Measurements from ENCODE around the gene SPATA13. TPM values are rescaled to one million over a fixed set of nuclear protein-coding genes. Genes with fewer than 3 reads are reported as not detected.
A peak's percentile ranks its signal among the peaks of the same experiment; 100 is the strongest.

The SPATA13 gene
- total RNA-seq, 1 donor from 2014 or later = 8.4 TPM

- TF ChIP-seq CTCF (IDR thresholded peaks at IDR 0.05; ENCODE audit: borderline replicate concordance) = no peak
- H3K9me3 ChIP-seq (replicated peaks) = no peaks in the 10 kb centered on the region
- H3K36me3 ChIP-seq = no peaks in the 10 kb centered on the region
- intact Hi-C loops (cut with micrococcal nuclease) = no loop called here
- H3K4me3 ChIP-seq = no peak overlapping the region
- H3K27ac ChIP-seq (replicated peaks) = no peak overlapping the region
- H3K27me3 ChIP-seq (ENCODE audit: low read depth) = no peaks in the 10 kb centered on the region
- no peak for DNase-seq
- peaks cover 24% of the 10 kb centered on the region for H3K4me1 ChIP-seq
Measured at GRCh38 chr13:24226762-24227161, 66.2 kb downstream of the SPATA13 start.

GRCh38 chr13:24228852-24229458 is 68.4 kb downstream of the SPATA13 start:
- intact Hi-C loops (cut with micrococcal nuclease) = no loop called here
- H3K27me3 ChIP-seq (ENCODE audit: low read depth) = no peaks in the 10 kb centered on the region
- no peak overlapping the region for H3K4me3 ChIP-seq
- no peak overlapping the region for H3K27ac ChIP-seq (replicated peaks)
- TF ChIP-seq CTCF (IDR thresholded peaks at IDR 0.05; ENCODE audit: borderline replicate concordance) = peak; percentile 88
- no peak for DNase-seq
- H3K9me3 ChIP-seq (replicated peaks) = no peaks in the 10 kb centered on the region
- no peaks in the 10 kb centered on the region for H3K36me3 ChIP-seq
- H3K4me1 ChIP-seq = peaks cover 21% of the 10 kb centered on the region

GRCh38 chr13:24230428-24231072 is 70.0 kb downstream of the SPATA13 start:
- H3K36me3 ChIP-seq = no peaks in the 10 kb centered on the region
- intact Hi-C loops (cut with micrococcal nuclease) = loop anchor here (2.0 kb wide), 1 partner anchor 52 kb away; no protein-coding TSS in a partner anchor
- TF ChIP-seq CTCF (IDR thresholded peaks at IDR 0.05; ENCODE audit: borderline replicate concordance) = no peak

GRCh38 chr13:24231377-24231776 is 70.9 kb downstream of the SPATA13 start:
- no peak for TF ChIP-seq CTCF (IDR thresholded peaks at IDR 0.05; ENCODE audit: borderline replicate concordance)
- no peak overlapping the region for H3K4me3 ChIP-seq
- H3K27ac ChIP-seq (replicated peaks) = no peak overlapping the region
- DNase-seq = no peak
- no peaks in the 10 kb centered on the region for H3K27me3 ChIP-seq (ENCODE audit: low read depth)
- H3K9me3 ChIP-seq (replicated peaks) = no peaks in the 10 kb centered on the region
- peaks cover 17% of the 10 kb centered on the region for H3K4me1 ChIP-seq
- H3K36me3 ChIP-seq = no peaks in the 10 kb centered on the region
- intact Hi-C loops (cut with micrococcal nuclease) = loop anchor here (2.0 kb wide), 1 partner anchor 51 kb away; no protein-coding TSS in a partner anchor

More at GRCh38 chr13:24230428-24231072, 70.0 kb downstream of the SPATA13 start:
- Histone ChIP-seq H3K9me3 (replicated peaks) (no peaks in the 10 kb centered on the region), H3K27ac (replicated peaks) (no peak overlapping the region), H3K4me3 (no peak overlapping the region), H3K27me3 (ENCODE audit: low read depth) (no peaks in the 10 kb centered on the region), H3K4me1 (peaks cover 17% of the 10 kb centered on the region)
- no peak for DNase-seq

GRCh38 chr13:24232037-24232436 is 71.5 kb downstream of the SPATA13 start:
- H3K4me3 ChIP-seq = no peak overlapping the region
- no peak for TF ChIP-seq CTCF (IDR thresholded peaks at IDR 0.05; ENCODE audit: borderline replicate concordance)
- H3K9me3 ChIP-seq (replicated peaks) = no peaks in the 10 kb centered on the region
- H3K4me1 ChIP-seq = peaks cover 17% of the 10 kb centered on the region
- no peak for DNase-seq
- H3K27ac ChIP-seq (replicated peaks) = no peak overlapping the region
- H3K27me3 ChIP-seq (ENCODE audit: low read depth) = no peaks in the 10 kb centered on the region
- intact Hi-C loops (cut with micrococcal nuclease) = no loop called here
- H3K36me3 ChIP-seq = no peaks in the 10 kb centered on the region

Measured in left ventricle myocardium inferior (tissue), 1 donor.